WTC11 (cell line): ENCODE results near the gene PIGQ.

ENCODE experiments used
- CTCF ChIP-seq: fragments of 200-600 bp; IDR thresholded peaks from 2 replicates; pipeline ENCODE4 v1.8.0; 2022; ENCODE audit warnings: antibody characterized with exemption
- E2F1 ChIP-seq: sonication (generic); formaldehyde crosslinking; IDR thresholded peaks from 2 replicates; pipeline ENCODE4 v1.8.0; 2022; ENCODE audit warnings: mild to moderate bottlenecking, missing genetic modification reagents
- ETV6 ChIP-seq: sonication (generic); formaldehyde crosslinking; IDR thresholded peaks from 2 replicates; pipeline ENCODE4 v1.8.1; 2022; ENCODE audit warnings: mild to moderate bottlenecking, missing genetic modification reagents
- MAX ChIP-seq: sonication (generic); formaldehyde crosslinking; IDR thresholded peaks from 2 replicates; pipeline ENCODE4 v1.8.0; 2022; ENCODE audit warnings: mild to moderate bottlenecking, missing genetic modification reagents
- NR3C1 ChIP-seq: sonication (generic); formaldehyde crosslinking; conservative IDR thresholded peaks from 2 replicates; pipeline ENCODE4 v1.8.1; 2023; ENCODE audit warnings: low read depth, mild to moderate bottlenecking, missing genetic modification reagents
- PREB ChIP-seq: sonication (generic); formaldehyde crosslinking; IDR thresholded peaks from 2 replicates; pipeline ENCODE4 v1.8.1; 2022; ENCODE audit warnings: mild to moderate bottlenecking, missing genetic modification reagents, moderate library complexity, borderline replicate concordance
- SMAD3 ChIP-seq: sonication (generic); formaldehyde crosslinking; IDR thresholded peaks from 2 replicates; pipeline ENCODE4 v1.8.0; 2022; ENCODE audit warnings: missing genetic modification reagents, mild to moderate bottlenecking, borderline replicate concordance

- TF ChIP-seq MAX (CRISPR knock-in tag) (no peak), CTCF (no peak), NR3C1 (no peak), E2F1 (CRISPR knock-in tag) (no peak), SMAD3 (no peak), PREB (CRISPR knock-in tag) (no peak), ETV6 (CRISPR knock-in tag) (no peak)
Observed at GRCh38 chr16:583815-584591, 14.2 kb downstream of the PIGQ start.
